H1 (cell line): ENCODE results near the gene RCAN2.

Experiments
- CBX5 ChIP-seq: fragments of 300-800, 300-1000 bp; sonication (generic); IDR thresholded peaks from 2 replicates; pipeline ENCODE4 v1.7.1; 2016; ENCODE audit warnings: antibody characterized with exemption, low read length, low read depth
- CHD2 ChIP-seq: IDR thresholded peaks from 2 replicates; pipeline ENCODE4 v1.6.1; 2012; ENCODE audit warnings: low read length, improper control_type of control experiment
- EGR1 ChIP-seq: IDR thresholded peaks from 2 replicates; pipeline ENCODE4 v1.6.1; 2011; ENCODE audit warnings: low read depth, low read length, borderline replicate concordance
- EP300 ChIP-seq, 2 experiments: IDR thresholded peaks; 1 replicate in 1 of 2; 2 replicates in 1 of 2; pipeline ENCODE4 v1.6.1; 2011 to 2012; ENCODE audit warnings: low read depth in 2 of 2, low read length in 2 of 2, mild to moderate bottlenecking in 2 of 2, borderline replicate concordance in 1 of 2, inconsistent platforms in 1 of 2, moderate library complexity in 1 of 2
- EZH2 ChIP-seq: fragments of 200-600 bp; sonication (generic); IDR thresholded peaks from 2 replicates; pipeline ENCODE4 v1.7.1; 2012; ENCODE audit warnings: low read depth, mild to moderate bottlenecking, moderate library complexity, low read length, inconsistent platforms; ENCODE audit not compliant: severe bottlenecking
- GTF2F1 ChIP-seq: IDR thresholded peaks from 2 replicates; pipeline ENCODE4 v1.6.1; 2012; ENCODE audit warnings: low read depth, low read length, improper control_type of control experiment, borderline replicate concordance
- JUND ChIP-seq: IDR thresholded peaks from 2 replicates; pipeline ENCODE4 v1.6.1; 2011; ENCODE audit warnings: mild to moderate bottlenecking, improper control_type of control experiment, low read length
- KDM1A ChIP-seq: fragments of 200-600, 300-600 bp; sonication (generic); IDR thresholded peaks from 2 replicates; pipeline ENCODE4 v1.7.1; 2016; ENCODE audit warnings: mild to moderate bottlenecking, low read length, borderline replicate concordance
- POLR2A ChIP-seq, 2 experiments: IDR thresholded peaks; 1 replicate in 1 of 2; 2 replicates in 1 of 2; pipeline ENCODE4 v1.6.1; 2011; ENCODE audit warnings: low read depth in 2 of 2, low read length in 2 of 2, mild to moderate bottlenecking in 2 of 2; ENCODE audit errors: control extremely low read depth in 1 of 2
- RAD21 ChIP-seq, 2 experiments: IDR thresholded peaks in 1 of 2; conservative IDR thresholded peaks in 1 of 2; 2 replicates each; pipeline ENCODE4 v1.6.1; 2011; ENCODE audit warnings: low read depth in 2 of 2, low read length in 2 of 2, improper control_type of control experiment in 1 of 2, inconsistent platforms in 1 of 2, mild to moderate bottlenecking in 1 of 2, moderate library complexity in 1 of 2
- RBBP5 ChIP-seq: IDR thresholded peaks from 2 replicates; pipeline ENCODE4 v1.7.1; 2012; ENCODE audit warnings: low read depth, mild to moderate bottlenecking, inconsistent platforms, low read length, moderate library complexity, borderline replicate concordance
- YY1 ChIP-seq: IDR thresholded peaks from 2 replicates; pipeline ENCODE4 v1.6.1; 2011; ENCODE audit warnings: low read depth, mild to moderate bottlenecking, low read length
- TF ChIP-seq, protein P1 (sequence below), 3 experiments: IDR thresholded peaks; 1 replicate in 2 of 3; 2 replicates in 1 of 3; pipeline versions ENCODE4 v1.5.1 to v1.6.1; 2011; ENCODE audit warnings: low read length in 3 of 3, mild to moderate bottlenecking in 3 of 3, inconsistent platforms in 2 of 3, low read depth in 1 of 3, moderate library complexity in 1 of 3; ENCODE audit not compliant: insufficient read depth in 1 of 3; ENCODE audit errors: control extremely low read depth in 1 of 3

GRCh38 chr6:46395530-46395929, 95.7 kb downstream of the RCAN2 start:
- TF ChIP-seq, protein P1, sequence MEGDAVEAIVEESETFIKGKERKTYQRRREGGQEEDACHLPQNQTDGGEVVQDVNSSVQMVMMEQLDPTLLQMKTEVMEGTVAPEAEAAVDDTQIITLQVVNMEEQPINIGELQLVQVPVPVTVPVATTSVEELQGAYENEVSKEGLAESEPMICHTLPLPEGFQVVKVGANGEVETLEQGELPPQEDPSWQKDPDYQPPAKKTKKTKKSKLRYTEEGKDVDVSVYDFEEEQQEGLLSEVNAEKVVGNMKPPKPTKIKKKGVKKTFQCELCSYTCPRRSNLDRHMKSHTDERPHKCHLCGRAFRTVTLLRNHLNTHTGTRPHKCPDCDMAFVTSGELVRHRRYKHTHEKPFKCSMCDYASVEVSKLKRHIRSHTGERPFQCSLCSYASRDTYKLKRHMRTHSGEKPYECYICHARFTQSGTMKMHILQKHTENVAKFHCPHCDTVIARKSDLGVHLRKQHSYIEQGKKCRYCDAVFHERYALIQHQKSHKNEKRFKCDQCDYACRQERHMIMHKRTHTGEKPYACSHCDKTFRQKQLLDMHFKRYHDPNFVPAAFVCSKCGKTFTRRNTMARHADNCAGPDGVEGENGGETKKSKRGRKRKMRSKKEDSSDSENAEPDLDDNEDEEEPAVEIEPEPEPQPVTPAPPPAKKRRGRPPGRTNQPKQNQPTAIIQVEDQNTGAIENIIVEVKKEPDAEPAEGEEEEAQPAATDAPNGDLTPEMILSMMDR (IDR thresholded peaks at IDR 0.05; ENCODE audit: control extremely low read depth in 1 of 3, insufficient read depth in 1 of 3, low read depth in 1 of 3, low read length in 3 of 3), result no peak
- TF ChIP-seq RAD21 (IDR thresholded peaks at IDR 0.05 in 1 of 2, conservative IDR thresholded peaks at IDR 0.05 in 1 of 2; ENCODE audit: low read depth in 2 of 2, low read length in 2 of 2), result no peak
- TF ChIP-seq GTF2F1, result no peak
- no peak for TF ChIP-seq RBBP5
- TF ChIP-seq EGR1, result no peak
- TF ChIP-seq EZH2, result no peak
- TF ChIP-seq YY1, result no peak
- TF ChIP-seq EP300 (IDR thresholded peaks at IDR 0.05; ENCODE audit: borderline replicate concordance in 1 of 2, low read depth in 2 of 2, low read length in 2 of 2), result no peak
- TF ChIP-seq CHD2, result no peak
- no peak for TF ChIP-seq POLR2A (IDR thresholded peaks at IDR 0.05; ENCODE audit: control extremely low read depth in 1 of 2, low read depth in 2 of 2, low read length in 2 of 2)
- TF ChIP-seq CBX5, result no peak
- no peak for TF ChIP-seq KDM1A
- no peak for TF ChIP-seq JUND
